CD4-positive, alpha-beta T cell treated with Interleukin-12 subunit alpha and Interleukin-12 subunit beta, for 1 hour (primary cell): ENCODE measurements around the gene UGT1A7.

Source experiments
- DNase-seq: peaks from one replicate; pipeline ENCODE4 v3.0.0-alpha.2; 2020

UGT1A7 gene

GRCh38 chr2:233819884-233820773 is 138.4 kb downstream of the UGT1A7 start:
- DNase-seq, result no peak

DNA sequence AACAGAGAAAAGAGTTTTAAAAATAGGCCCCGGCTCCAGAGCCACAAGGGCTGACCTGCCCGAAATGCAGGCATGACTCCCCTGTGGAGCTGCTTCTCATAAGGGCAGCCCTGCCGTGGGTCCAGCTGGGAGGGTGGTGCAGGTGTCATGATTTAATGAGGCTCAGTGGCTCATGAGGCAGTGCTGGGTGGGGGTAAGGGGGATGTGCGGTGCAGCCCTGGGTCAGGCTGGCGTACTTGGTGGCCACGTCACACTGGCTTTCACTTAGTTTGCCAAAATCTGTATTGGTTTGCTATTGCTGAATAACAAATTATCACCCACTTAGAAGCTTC is 139.0 kb downstream of the UGT1A7 start:
- DNase-seq, result no peak

GRCh38 chr2:233821196-233821595 is 139.5 kb downstream of the UGT1A7 start:
- no peak for DNase-seq

- DNase-seq, result no peak
These were observed 140.0 kb downstream of the UGT1A7 start for GRCh38 chr2:233821709-233822100.

- no peak for DNase-seq
These were observed 140.5 kb downstream of the UGT1A7 start for GRCh38 chr2:233822101-233822771.
